PC-9 (cell line): ENCODE results near the gene PTPN20. TPM values are rescaled to one million over a fixed set of nuclear protein-coding genes. Genes with fewer than 3 reads are reported as not detected.

Experiments used
- BruUV-seq: library from RNA; stranded (reverse); fragments of 400-500 nt; replicated peaks from 2 replicates; lab custom pipeline; 2021; lab: Mats Ljungman, UMichigan
- CTCF ChIA-PET: fragments of 300-600 bp; sonication (Branson Sonifier 250); formaldehyde crosslinking; loops from one replicate; lab custom pipeline; 2022; ENCODE audit warnings: antibody characterized with exemption; lab: Charles Lee
- POLR2A ChIA-PET: fragments of 300-600 bp; sonication (Branson Sonifier 250); formaldehyde crosslinking; loops from one replicate; lab custom pipeline; 2022; ENCODE audit warnings: antibody characterized with exemption; ENCODE audit not compliant: unreplicated experiment; lab: Charles Lee
- DNase-seq, 2 experiments: peaks; one replicate each; pipeline versions ENCODE4 v3.0.0 to v3.0.0-alpha.2; 2015 to 2022; ENCODE audit warnings: mixed read lengths in 1 of 2
- H2AFZ ChIP-seq: fragments of 200-600 bp; sonication (generic); 2 replicates; pipeline ENCODE4 v1.8.1; 2017; ENCODE audit warnings: antibody characterized with exemption
- H3F3A ChIP-seq: fragments of 200-600 bp; sonication (generic); 2 replicates; pipeline ENCODE4 v1.8.1; 2017; ENCODE audit warnings: antibody characterized with exemption, mild to moderate bottlenecking, low read depth; ENCODE audit not compliant: insufficient read depth
- H3K27ac ChIP-seq: fragments of 200-600 bp; sonication (generic); 2 replicates; pipeline ENCODE4 v1.6.1; 2016; ENCODE audit warnings: mixed run types
- H3K27me3 ChIP-seq: fragments of 200-600 bp; sonication (generic); 2 replicates; pipeline ENCODE4 v1.6.1; 2016; ENCODE audit warnings: low read depth, mixed run types; ENCODE audit not compliant: insufficient read depth
- H3K36me3 ChIP-seq: fragments of 200-600 bp; sonication (generic); 2 replicates; pipeline ENCODE4 v1.6.1; 2016; ENCODE audit warnings: low read depth, mixed run types
- H3K4me1 ChIP-seq: fragments of 200-600 bp; sonication (generic); replicated peaks from 2 replicates; pipeline ENCODE4 v1.6.1; 2016; ENCODE audit warnings: mixed run types; ENCODE audit not compliant: insufficient read depth
- H3K4me2 ChIP-seq: fragments of 200-600 bp; sonication (generic); 2 replicates; pipeline ENCODE4 v1.6.1; 2017; ENCODE audit warnings: mixed run types
- H3K4me3 ChIP-seq: fragments of 200-600 bp; sonication (generic); 2 replicates; pipeline ENCODE4 v1.6.1; 2016; ENCODE audit warnings: mixed run types
- H3K79me2 ChIP-seq: fragments of 200-600 bp; sonication (generic); 2 replicates; pipeline ENCODE4 v1.6.1; 2017; ENCODE audit warnings: low read depth, mixed run types
- H3K9me2 ChIP-seq: fragments of 200-600 bp; sonication (generic); 2 replicates; pipeline ENCODE4 v1.8.1; 2017; ENCODE audit warnings: mild to moderate bottlenecking; ENCODE audit not compliant: insufficient read depth
- H3K9me3 ChIP-seq: fragments of 200-600 bp; sonication (generic); 2 replicates; pipeline ENCODE4 v1.8.1; 2016; ENCODE audit warnings: low read depth; ENCODE audit not compliant: insufficient read depth
- H4K20me1 ChIP-seq: fragments of 200-600 bp; sonication (generic); 2 replicates; pipeline ENCODE4 v1.8.1; 2017; ENCODE audit not compliant: insufficient read depth
- CTCF ChIP-seq: fragments of 200-600 bp; sonication (generic); conservative IDR thresholded peaks from 2 replicates; pipeline ENCODE4 v1.6.1; 2017; ENCODE audit warnings: mixed run types, antibody characterized with exemption, mild to moderate bottlenecking, moderate library complexity
- EZH2 ChIP-seq: fragments of 200-600 bp; sonication (generic); IDR thresholded peaks from 2 replicates; pipeline ENCODE4 v1.8.0; 2017; ENCODE audit warnings: antibody characterized with exemption, low read depth
- intact Hi-C: fragments of 100-400 bp; cut with micrococcal nuclease; formaldehyde crosslinking; loops from one replicate; pipeline ENCODE4 v1.10.0; 2022; ENCODE audit not compliant: unreplicated experiment
- total RNA-seq: library from RNA; stranded (reverse); gene quantifications from 2 replicates; pipeline ENCODE4 v1.2.3, GENCODE V29; 2021

Gene PTPN20
- total RNA-seq, 1 experiment from 2014 or later: 19.1 TPM

GRCh38 chr10:47024046-47024322 is 112.8 kb downstream of the PTPN20 start:
- CTCF ChIA-PET: interaction anchor here (0.9 to 2.8 kb wide), 2 partner anchors 21 to 289 kb away, joined by 3 to 19 read pairs; no protein-coding TSS in a partner anchor
- no peak for TF ChIP-seq CTCF
- TF ChIP-seq EZH2: no peak
- no peaks in the 10 kb centered on the region for H3K9me2 ChIP-seq
- H3K36me3 ChIP-seq: no peaks in the 10 kb centered on the region
- H2AFZ ChIP-seq: no peak overlapping the region
- H3K27me3 ChIP-seq: no peaks in the 10 kb centered on the region
- POLR2A ChIA-PET: interaction anchor here (0.7 kb wide), 1 partner anchor 376 kb away, joined by 3 read pairs; no protein-coding TSS in a partner anchor
- H3K79me2 ChIP-seq: no peaks in the 10 kb centered on the region
- no peaks in the 10 kb centered on the region for H3F3A ChIP-seq
- H4K20me1 ChIP-seq: no peaks in the 10 kb centered on the region
- H3K4me1 ChIP-seq: no peaks in the 10 kb centered on the region
- H3K4me3 ChIP-seq: no peak overlapping the region
- no peak for DNase-seq
- intact Hi-C loops: loop anchor here (1.0 to 10.0 kb wide), 2 partner anchors 288 to 799 kb away; no protein-coding TSS in a partner anchor
- no TSS peak for BruUV-seq
- H3K4me2 ChIP-seq: no peak overlapping the region
- H3K27ac ChIP-seq: no peak overlapping the region
- no peaks in the 10 kb centered on the region for H3K9me3 ChIP-seq

- POLR2A ChIA-PET: interaction anchor here (0.7 kb wide), 1 partner anchor 375 kb away, joined by 3 read pairs; no protein-coding TSS in a partner anchor
- peak; percentile 50 to 81 for DNase-seq
- no peak overlapping the region; the same call in 1 of the 2 replicates for H3K4me2 ChIP-seq
- CTCF ChIA-PET: interaction anchor here (0.6 to 2.8 kb wide), 5 partner anchors 21 to 414 kb away, joined by 3 to 19 read pairs (median 4); no protein-coding TSS in a partner anchor
- no peaks in the 10 kb centered on the region for H3K9me3 ChIP-seq
- H3K27me3 ChIP-seq: no peaks in the 10 kb centered on the region
- no peaks in the 10 kb centered on the region for H3K36me3 ChIP-seq
- H3F3A ChIP-seq: no peaks in the 10 kb centered on the region
- TF ChIP-seq EZH2 (no peak), CTCF (peak; percentile 93)
- no peaks in the 10 kb centered on the region for H4K20me1 ChIP-seq
- intact Hi-C loops: loop anchor here (1.0 to 10.0 kb wide), 2 partner anchors 288 to 800 kb away; no protein-coding TSS in a partner anchor
- no peaks in the 10 kb centered on the region for H3K79me2 ChIP-seq
- no peaks in the 10 kb centered on the region for H3K4me1 ChIP-seq
- no TSS peak for BruUV-seq
- no peak overlapping the region for H2AFZ ChIP-seq
- no peak overlapping the region for H3K4me3 ChIP-seq
- no peak overlapping the region for H3K27ac ChIP-seq
- no peaks in the 10 kb centered on the region for H3K9me2 ChIP-seq
Measured at GRCh38 chr10:47024399-47025252, 113.4 kb downstream of the PTPN20 start.

GRCh38 chr10:47025253-47025539 is 114.0 kb downstream of the PTPN20 start:
- H3K4me1 ChIP-seq: no peaks in the 10 kb centered on the region
- H3K79me2 ChIP-seq: no peaks in the 10 kb centered on the region
- no peaks in the 10 kb centered on the region for H3K36me3 ChIP-seq
- TF ChIP-seq EZH2 (no peak), CTCF (no peak)
- BruUV-seq: no TSS peak
- no peaks in the 10 kb centered on the region for H3K27me3 ChIP-seq
- H3K27ac ChIP-seq: no peak overlapping the region
- H3K9me3 ChIP-seq: no peaks in the 10 kb centered on the region
- H4K20me1 ChIP-seq: no peaks in the 10 kb centered on the region
- CTCF ChIA-PET: interaction anchor here (1.2 to 2.8 kb wide), 3 partner anchors 128 to 315 kb away, joined by 3 to 19 read pairs (median 5); no protein-coding TSS in a partner anchor
- no peaks in the 10 kb centered on the region for H3K9me2 ChIP-seq
- POLR2A ChIA-PET: no interaction called here
- no peak overlapping the region for H2AFZ ChIP-seq
- H3K4me3 ChIP-seq: no peak overlapping the region
- no peak for DNase-seq
- H3K4me2 ChIP-seq: no peak overlapping the region
- H3F3A ChIP-seq: no peaks in the 10 kb centered on the region
- intact Hi-C loops: loop anchor here (10.0 kb wide), 1 partner anchor 800 kb away; no protein-coding TSS in a partner anchor
